GM23248 (cell line): ENCODE results near the gene HPD. TPM values are rescaled to one million over a fixed set of nuclear protein-coding genes. Genes with fewer than 3 reads are reported as not detected.

Experiments
- DNase-seq: peaks from one replicate; pipeline ENCODE4 v3.0.0-alpha.2; 2015
- H2AFZ ChIP-seq: fragments of 200-600 bp; sonication (generic); 2 replicates; pipeline ENCODE4 v1.6.1; 2016; ENCODE audit warnings: antibody characterized with exemption
- H3F3A ChIP-seq: fragments of 200-600 bp; sonication (generic); 2 replicates; pipeline ENCODE4 v1.6.1; 2016; ENCODE audit warnings: mild to moderate bottlenecking, antibody characterized with exemption, mixed run types; ENCODE audit not compliant: insufficient read depth
- H3K27ac ChIP-seq: fragments of 200-600 bp; sonication (generic); 2 replicates; pipeline ENCODE4 v1.5.1; 2016; ENCODE audit warnings: mild to moderate bottlenecking
- H3K27me3 ChIP-seq: fragments of 200-600 bp; sonication (generic); replicated peaks from 2 replicates; pipeline ENCODE4 v1.6.1; 2016; ENCODE audit warnings: mild to moderate bottlenecking; ENCODE audit not compliant: insufficient read depth
- H3K36me3 ChIP-seq: fragments of 200-600 bp; sonication (generic); 2 replicates; pipeline ENCODE4 v1.6.1; 2016; ENCODE audit warnings: low read depth, mild to moderate bottlenecking
- H3K4me1 ChIP-seq: fragments of 200-600 bp; sonication (generic); 2 replicates; pipeline ENCODE4 v1.6.1; 2016; ENCODE audit warnings: mild to moderate bottlenecking; ENCODE audit not compliant: insufficient read depth
- H3K4me2 ChIP-seq: fragments of 200-600 bp; sonication (generic); one replicate; pipeline ENCODE4 v1.6.1; 2016; ENCODE audit warnings: mild to moderate bottlenecking; ENCODE audit not compliant: unreplicated experiment
- H3K4me3 ChIP-seq: fragments of 200-600 bp; sonication (generic); 2 replicates; pipeline ENCODE4 v1.5.1; 2016; ENCODE audit warnings: mild to moderate bottlenecking
- H3K79me2 ChIP-seq: fragments of 200-600 bp; sonication (generic); 2 replicates; pipeline ENCODE4 v1.6.1; 2016; ENCODE audit warnings: mild to moderate bottlenecking; ENCODE audit not compliant: insufficient read depth
- H3K9ac ChIP-seq: fragments of 200-600 bp; sonication (generic); 2 replicates; pipeline ENCODE4 v1.6.1; 2016; ENCODE audit warnings: mild to moderate bottlenecking
- H3K9me2 ChIP-seq: fragments of 200-600 bp; sonication (generic); 2 replicates; pipeline ENCODE4 v1.6.1; 2016; ENCODE audit warnings: mixed run types, mild to moderate bottlenecking, moderate library complexity; ENCODE audit not compliant: insufficient read depth
- H3K9me3 ChIP-seq: fragments of 200-600 bp; sonication (generic); one replicate; pipeline ENCODE4 v1.6.1; 2017; ENCODE audit warnings: low read depth
- H4K20me1 ChIP-seq: fragments of 200-600 bp; sonication (generic); 2 replicates; pipeline ENCODE4 v1.6.0; 2016; ENCODE audit not compliant: insufficient read depth
- EZH2 ChIP-seq: fragments of 200-600 bp; sonication (generic); IDR thresholded peaks from 2 replicates; pipeline ENCODE4 v1.6.1; 2018; ENCODE audit warnings: antibody characterized with exemption, mild to moderate bottlenecking; ENCODE audit not compliant: insufficient read depth, poor library complexity, severe bottlenecking
- EZH2phosphoT487 ChIP-seq: fragments of 200-600 bp; sonication (generic); IDR thresholded peaks from 2 replicates; pipeline ENCODE4 v1.6.1; 2018; ENCODE audit warnings: antibody characterized with exemption, moderate library complexity, mild to moderate bottlenecking, low read depth; ENCODE audit not compliant: insufficient read depth
- WGBS, 2 experiments: methylation state at CpG; one replicate each; pipeline ENCODE4 v1.1.6; 2015 to 2017; ENCODE audit warnings: low lambda C conversion rate in 2 of 2, low coverage in 1 of 2; ENCODE audit errors: missing lambda C conversion rate in 2 of 2; 5-methylcytosine and 5-hydroxymethylcytosine counted together
- in situ Hi-C: fragments of 300-500 bp; cut with MboI; formaldehyde crosslinking; loops from 2 replicates; pipeline ENCODE4 v1.15.0; 2020
- polyA plus RNA-seq: library from polyadenylated mRNA; unstranded; fragments of >200 nt; fragmentation: Nextera tagmentation; extraction: Ambion mirVana; gene quantifications from 2 replicates; pipeline ENCODE4 v1.2.1, GENCODE V29; 2016
- total RNA-seq: library from RNA; depleted of rRNA; stranded (reverse); fragments of >200 nt; shearing (Covaris generic); gene quantifications from 2 replicates; pipeline ENCODE4 v1.2.3, GENCODE V29; 2014

The HPD gene
- total and polyA plus RNA-seq, 2 experiments from 2014 or later: not detected

GRCh38 chr12:121823101-121823726 lies 35.4 kb downstream of the HPD start:
- no peak for DNase-seq

GRCh38 chr12:121822393-121823100 lies 36.1 kb downstream of the HPD start:
- H4K20me1 ChIP-seq: no peaks in the 10 kb centered on the region
- H3K79me2 ChIP-seq: peaks cover 33% of the 10 kb centered on the region
- H3K9me2 ChIP-seq: no peaks in the 10 kb centered on the region
- no peak for DNase-seq
- H3K4me2 ChIP-seq: no peak overlapping the region
- H3K27ac ChIP-seq: no peak overlapping the region
- no peaks in the 10 kb centered on the region for H3K9me3 ChIP-seq
- no peak overlapping the region for H3K4me3 ChIP-seq
- no peak overlapping the region for H3K9ac ChIP-seq
- H2AFZ ChIP-seq: no peak overlapping the region
- no peaks in the 10 kb centered on the region; the same call in 1 of the 2 replicates for H3F3A ChIP-seq
- in situ Hi-C loops: no loop called here
- no peaks in the 10 kb centered on the region for H3K4me1 ChIP-seq
- TF ChIP-seq EZH2: no peak
- TF ChIP-seq EZH2phosphoT487: no peak
- no peaks in the 10 kb centered on the region for H3K27me3 ChIP-seq
- 95 to 97% methylated on average over 20 to 39 of the region's 39 CpGs for WGBS, 2 experiments
- H3K36me3 ChIP-seq: peaks cover 44% of the 10 kb centered on the region

More at GRCh38 chr12:121823101-121823726, 35.4 kb downstream of the HPD start:
- Histone ChIP-seq H3K4me1 (no peaks in the 10 kb centered on the region), H3K9me3 (no peaks in the 10 kb centered on the region), H2AFZ (no peak overlapping the region), H3K27ac (no peak overlapping the region), H3K4me3 (no peak overlapping the region), H3K9me2 (no peaks in the 10 kb centered on the region), H3K9ac (no peak overlapping the region), H4K20me1 (no peaks in the 10 kb centered on the region), H3K4me2 (no peak overlapping the region), H3K36me3 (peaks cover 43% of the 10 kb centered on the region), H3K27me3 (no peaks in the 10 kb centered on the region), H3K79me2 (peaks cover 30% of the 10 kb centered on the region), H3F3A (no peaks in the 10 kb centered on the region; the same call in 1 of the 2 replicates)
- in situ Hi-C loops: no loop called here
- no peak for TF ChIP-seq EZH2
- TF ChIP-seq EZH2phosphoT487: no peak
- 85 to 93% methylated on average over 20 to 36 of the region's 36 CpGs for whole genome bisulfite sequencing, 2 experiments

- WGBS, 2 experiments: 94 to 96% methylated on average over 7 of the region's 7 CpGs
- no peaks in the 10 kb centered on the region for H3K9me2 ChIP-seq
- no peak overlapping the region for H3K27ac ChIP-seq
- in situ Hi-C loops: no loop called here
- H3K4me2 ChIP-seq: no peak overlapping the region
- H3K9me3 ChIP-seq: no peaks in the 10 kb centered on the region
- peaks cover 58% of the 10 kb centered on the region for H3K79me2 ChIP-seq
- peaks cover 65% of the 10 kb centered on the region for H3K36me3 ChIP-seq
- no peak overlapping the region for H3K4me3 ChIP-seq
- no peak for TF ChIP-seq EZH2
- no peak for TF ChIP-seq EZH2phosphoT487
- H2AFZ ChIP-seq: no peak overlapping the region
- H4K20me1 ChIP-seq: no peaks in the 10 kb centered on the region
- H3F3A ChIP-seq: no peaks in the 10 kb centered on the region; the same call in 1 of the 2 replicates
- no peaks in the 10 kb centered on the region for H3K4me1 ChIP-seq
- H3K27me3 ChIP-seq: no peaks in the 10 kb centered on the region
- no peak for DNase-seq
- H3K9ac ChIP-seq: no peak overlapping the region
These were observed 38.6 kb downstream of the HPD start for GRCh38 chr12:121820056-121820455.

GRCh38 chr12:121819212-121819949 lies 39.3 kb downstream of the HPD start:
- no peaks in the 10 kb centered on the region for H4K20me1 ChIP-seq
- H3K9ac ChIP-seq: no peak overlapping the region
- DNase-seq: no peak
- no peaks in the 10 kb centered on the region for H3K27me3 ChIP-seq
- TF ChIP-seq EZH2phosphoT487 (no peak), EZH2 (no peak)
- H3K4me3 ChIP-seq: no peak overlapping the region
- no peak overlapping the region for H3K27ac ChIP-seq
- no peaks in the 10 kb centered on the region for H3K9me2 ChIP-seq
- H3K4me2 ChIP-seq: no peak overlapping the region
- no peaks in the 10 kb centered on the region for H3K4me1 ChIP-seq
- in situ Hi-C loops: no loop called here
- no peak overlapping the region for H2AFZ ChIP-seq
- no peaks in the 10 kb centered on the region for H3K9me3 ChIP-seq
- no peaks in the 10 kb centered on the region; the same call in 1 of the 2 replicates for H3F3A ChIP-seq
- WGBS, 2 experiments: 86 to 89% methylated on average over 17 to 22 of the region's 22 CpGs
- peaks cover 65% of the 10 kb centered on the region for H3K79me2 ChIP-seq
- H3K36me3 ChIP-seq: peaks cover 62% of the 10 kb centered on the region
